Globus pallidus (tissue), 1 donor: ENCODE results near the gene RBM4B.
"Not testable (repeated sequence)": the region's sequence is repeated elsewhere in the genome, so short reads cannot be mapped to it uniquely, and the experiment has no call there.

Experiments used
- DNase-seq: peaks from one replicate; pipeline ENCODE4 v3.0.0-alpha.2; 2015; ENCODE audit warnings: low spot score

Gene RBM4B

DNA sequence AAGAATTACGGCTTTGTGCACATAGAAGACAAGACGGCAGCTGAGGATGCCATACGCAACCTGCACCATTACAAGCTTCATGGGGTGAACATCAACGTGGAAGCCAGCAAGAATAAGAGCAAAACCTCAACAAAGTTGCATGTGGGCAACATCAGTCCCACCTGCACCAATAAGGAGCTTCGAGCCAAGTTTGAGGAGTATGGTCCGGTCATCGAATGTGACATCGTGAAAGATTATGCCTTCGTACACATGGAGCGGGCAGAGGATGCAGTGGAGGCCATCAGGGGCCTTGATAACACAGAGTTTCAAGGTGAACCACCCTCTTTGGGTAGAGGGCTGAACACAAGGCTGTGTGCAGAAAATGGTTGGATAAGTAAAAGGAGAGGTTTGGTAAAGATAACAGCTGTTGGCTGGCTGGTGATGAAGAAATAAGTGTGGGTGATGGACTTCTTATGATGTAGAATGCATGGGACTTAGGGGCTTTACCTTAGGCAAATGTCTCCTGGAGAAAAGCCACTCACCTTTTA is 37.8 kb downstream of the RBM4B start:
- DNase-seq, result not testable (repeated sequence)

DNA sequence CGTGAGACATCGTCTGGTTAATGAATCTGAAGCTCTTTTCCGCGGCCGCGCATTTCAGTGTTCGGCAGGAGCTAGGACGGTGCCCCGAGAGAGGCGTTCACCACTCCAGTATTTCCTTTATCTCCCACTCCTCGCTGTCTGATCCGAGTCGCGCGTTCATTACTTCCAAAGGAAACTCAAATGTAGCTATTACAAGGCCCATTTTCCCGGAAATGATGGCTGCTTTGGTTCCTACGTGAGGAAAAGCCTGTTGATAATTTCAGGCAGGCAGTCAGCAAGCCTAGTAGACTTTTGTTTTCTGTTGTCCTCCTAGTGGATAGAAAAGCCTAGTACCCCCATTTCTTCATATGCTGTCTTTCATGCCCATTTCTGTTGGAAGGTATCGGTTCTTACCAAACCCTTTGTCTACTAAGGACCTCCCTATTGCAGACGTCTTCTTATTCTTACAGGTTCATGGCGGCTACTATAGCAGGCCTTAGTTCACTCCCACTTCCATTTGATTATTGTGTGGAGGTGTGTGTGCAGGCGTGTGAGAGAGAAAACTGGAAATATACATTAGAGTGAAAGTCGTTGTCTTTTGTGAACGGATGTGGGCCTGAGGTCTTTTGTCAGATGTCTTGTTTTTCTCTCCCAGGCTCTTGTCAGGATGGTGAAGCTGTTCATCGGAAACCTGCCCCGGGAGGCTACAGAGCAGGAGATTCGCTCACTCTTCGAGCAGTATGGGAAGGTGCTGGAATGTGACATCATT is 38.4 kb downstream of the RBM4B start:
- peak; percentile 35 for DNase-seq

DNA sequence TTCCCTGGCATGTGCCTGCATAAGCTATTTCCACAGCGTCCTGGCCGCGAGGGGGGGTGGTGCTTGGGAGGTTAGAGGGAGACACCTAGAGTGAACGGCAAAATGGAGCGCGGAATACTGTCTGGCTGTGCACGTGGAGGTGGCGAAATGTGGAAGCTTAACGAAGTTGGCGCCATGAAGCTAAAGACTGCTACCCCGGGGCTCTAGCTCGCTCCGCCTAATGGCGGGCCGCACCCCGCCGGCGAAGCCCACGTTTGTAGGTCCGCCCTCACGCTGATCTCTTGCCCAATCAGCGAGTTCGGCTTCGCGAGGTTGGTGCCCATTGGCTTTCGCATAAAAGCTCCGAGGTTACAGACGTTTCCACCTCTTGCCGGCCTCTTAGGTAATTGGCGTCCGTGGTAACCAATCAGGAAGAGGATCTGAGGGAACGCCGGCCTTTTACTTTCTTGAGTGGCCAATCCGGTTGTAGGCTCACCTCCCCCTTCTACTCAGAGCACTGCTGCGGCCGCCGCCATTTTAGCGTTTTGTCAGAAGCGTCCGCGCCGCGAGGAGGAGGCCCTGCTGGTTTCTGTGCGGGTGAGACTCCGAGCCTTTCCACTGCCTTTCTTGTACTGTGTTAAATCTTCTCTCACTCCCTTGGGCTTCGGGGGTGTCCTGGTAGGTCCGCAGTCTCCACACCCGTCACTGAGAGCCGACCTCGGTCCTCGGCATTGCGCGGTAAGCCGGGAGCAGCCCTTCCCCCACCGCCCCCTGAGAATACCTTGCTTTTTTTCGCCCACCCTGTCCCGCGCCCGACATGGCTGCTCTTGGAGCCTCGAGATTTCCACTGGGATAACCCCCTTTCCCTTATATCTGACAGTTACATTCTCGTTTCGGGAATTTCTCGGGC is 39.3 kb downstream of the RBM4B start, which contains the start of gene RBM4:
TSS of gene RBM4 (plus strand) at position 527 of the 889 bp plus-strand sequence. CDS start 1,009 bp downstream, outside the sequence.
- DNase-seq, result peak; percentile 100

DNA sequence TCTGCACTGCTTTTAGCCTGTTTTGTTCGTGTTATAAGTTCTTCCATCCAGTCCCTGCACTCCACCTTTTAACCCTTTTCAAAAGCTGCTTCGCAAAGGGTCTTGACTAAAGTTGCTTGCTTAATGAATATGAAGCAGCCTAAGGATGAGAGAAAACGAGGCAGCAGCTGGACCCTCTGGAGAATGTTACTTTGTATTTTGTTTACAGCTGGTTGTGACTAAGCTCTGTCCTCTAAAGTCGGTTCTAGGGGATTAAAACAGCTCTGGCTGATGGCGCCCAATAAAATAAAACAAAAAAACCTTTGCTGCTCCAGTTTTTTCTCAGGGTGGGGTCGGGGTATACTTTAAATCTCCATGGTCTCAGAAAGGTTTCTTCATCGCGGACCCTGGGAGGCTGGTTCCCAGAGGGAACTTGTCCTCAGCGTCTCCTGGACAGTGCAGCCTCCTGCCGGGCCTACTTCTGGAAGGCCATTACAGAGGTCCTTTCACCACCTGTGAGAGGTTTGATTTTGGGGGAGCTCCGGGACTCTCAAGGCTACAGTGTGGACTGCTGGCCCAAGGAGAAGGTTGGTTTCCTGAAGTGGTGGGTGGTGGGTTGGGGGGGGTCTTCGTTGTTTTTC is 40.0 kb downstream of the RBM4B start:
- no peak for DNase-seq

DNA sequence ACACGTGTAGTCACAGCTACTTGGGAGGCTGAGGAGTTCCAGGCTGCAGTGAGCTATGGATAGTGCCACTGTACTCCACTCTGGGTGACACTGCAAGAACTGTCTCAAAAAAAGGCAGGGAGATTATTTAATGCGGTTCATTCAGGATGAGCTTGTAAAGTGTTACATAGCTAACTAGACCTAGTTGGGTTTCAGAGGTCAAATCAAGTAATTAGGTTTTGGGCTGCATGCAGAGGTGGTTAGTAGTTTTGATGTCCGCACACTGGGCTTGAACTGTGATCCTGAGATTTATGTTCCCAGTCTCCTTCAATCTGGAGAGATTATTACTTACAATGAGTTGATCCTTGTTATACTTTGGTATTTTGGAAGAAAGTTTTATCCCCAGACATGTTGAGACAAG is 41.3 kb downstream of the RBM4B start:
- DNase-seq, result no peak

DNA sequence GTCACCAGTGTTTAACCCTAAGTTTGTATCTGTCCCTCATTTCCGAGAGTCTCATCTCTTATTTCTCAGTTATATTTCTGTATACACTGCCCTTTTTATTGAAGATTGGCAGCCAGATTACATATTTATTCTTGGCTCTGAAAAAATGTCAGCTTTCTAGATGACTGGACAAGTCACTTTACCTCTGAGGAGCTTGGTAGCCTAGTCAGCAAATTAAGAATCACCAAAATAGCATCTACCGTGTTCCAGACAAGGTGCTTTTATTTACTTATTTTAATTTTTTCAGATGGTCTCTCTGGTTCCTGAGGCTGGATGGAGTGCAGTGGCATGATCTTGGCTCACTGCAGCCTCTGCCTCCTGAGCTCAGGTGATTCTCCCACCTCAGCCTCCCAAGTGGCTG is 44.7 kb downstream of the RBM4B start:
- no peak for DNase-seq

DNA sequence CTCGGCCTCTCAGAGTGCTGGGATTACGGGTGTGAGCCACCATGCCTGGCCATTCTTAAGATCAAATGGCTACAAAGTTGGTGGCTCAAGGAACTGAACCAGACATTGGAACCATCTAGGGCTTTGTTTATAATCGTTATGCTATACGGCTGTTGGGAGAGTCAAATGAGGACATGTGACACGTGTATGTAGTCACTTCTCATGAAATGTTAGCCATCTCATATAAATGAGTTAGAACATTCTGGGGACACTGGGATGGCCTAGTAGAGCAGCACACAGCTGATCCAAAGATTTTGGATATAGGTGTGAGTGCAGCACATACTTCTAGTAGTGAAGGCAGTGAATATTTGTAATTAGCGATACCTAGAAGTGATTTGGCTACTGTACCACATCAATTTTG is 45.8 kb downstream of the RBM4B start:
- DNase-seq, result no peak

DNA sequence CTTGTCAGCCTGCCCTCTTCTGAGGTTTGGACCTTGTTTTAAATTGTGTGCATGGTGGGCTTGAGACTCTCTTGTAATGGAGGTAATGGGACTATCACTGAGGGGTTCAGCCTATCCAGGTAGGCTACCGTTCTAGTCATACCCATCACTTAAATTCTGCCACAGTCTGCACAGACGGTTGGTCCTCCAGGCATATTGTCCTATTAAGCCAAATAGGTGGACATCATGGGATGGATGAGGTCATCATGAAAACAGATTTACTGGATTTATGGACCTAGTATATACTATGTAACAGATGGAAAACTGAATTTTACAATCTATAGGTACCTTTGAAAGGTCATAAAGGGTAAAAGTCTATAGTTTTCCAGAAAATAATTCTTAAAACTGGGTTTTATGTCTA is 48.3 kb downstream of the RBM4B start:
- DNase-seq, result no peak

DNA sequence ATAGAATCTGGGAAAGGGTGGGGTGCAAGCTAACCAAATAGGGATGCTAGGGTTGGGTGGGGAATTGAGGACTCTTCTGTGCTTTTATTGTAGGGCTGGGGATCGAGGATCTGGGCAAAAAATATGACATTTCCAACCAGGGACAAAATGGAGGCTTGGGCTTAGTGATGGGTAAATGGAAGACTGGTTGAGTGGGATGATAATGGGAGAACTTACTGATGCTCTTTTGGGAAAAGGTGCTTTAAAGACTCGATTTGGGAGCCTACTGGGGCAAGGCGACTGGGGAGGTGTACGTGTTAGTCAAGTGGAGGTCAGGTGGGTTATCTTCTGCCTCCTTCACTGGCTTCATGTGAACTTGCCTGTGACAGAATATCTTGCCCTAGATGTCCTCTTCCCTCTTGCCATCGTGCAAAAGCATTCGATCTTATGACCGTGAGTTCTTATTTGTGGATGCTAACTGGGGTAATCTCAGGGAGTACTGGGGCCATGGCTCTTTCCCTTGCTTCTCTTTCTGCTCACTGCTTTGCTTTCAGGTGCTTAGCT is 49.6 kb downstream of the RBM4B start:
- DNase-seq, result no peak

DNA sequence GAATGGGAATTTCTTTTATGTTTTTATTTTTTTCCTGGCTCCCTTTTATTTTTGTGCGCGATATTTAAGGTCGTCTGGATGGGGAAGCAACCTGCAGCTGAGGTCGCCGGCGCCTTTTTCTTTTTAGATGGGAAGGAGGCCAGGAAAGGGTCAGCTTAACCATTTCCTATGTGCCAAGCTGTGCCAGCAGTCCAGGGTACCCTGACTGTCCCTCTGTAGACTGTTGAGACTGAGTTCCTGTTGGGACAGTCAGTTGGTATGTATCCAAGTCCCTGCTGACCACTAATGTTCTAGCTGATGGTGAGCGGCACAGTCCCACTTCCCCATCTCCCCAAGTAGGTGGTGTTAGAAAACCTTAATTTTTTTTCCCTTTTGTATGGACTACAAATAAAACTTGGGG is 50.8 kb downstream of the RBM4B start:
- peak; percentile 24 for DNase-seq

DNA sequence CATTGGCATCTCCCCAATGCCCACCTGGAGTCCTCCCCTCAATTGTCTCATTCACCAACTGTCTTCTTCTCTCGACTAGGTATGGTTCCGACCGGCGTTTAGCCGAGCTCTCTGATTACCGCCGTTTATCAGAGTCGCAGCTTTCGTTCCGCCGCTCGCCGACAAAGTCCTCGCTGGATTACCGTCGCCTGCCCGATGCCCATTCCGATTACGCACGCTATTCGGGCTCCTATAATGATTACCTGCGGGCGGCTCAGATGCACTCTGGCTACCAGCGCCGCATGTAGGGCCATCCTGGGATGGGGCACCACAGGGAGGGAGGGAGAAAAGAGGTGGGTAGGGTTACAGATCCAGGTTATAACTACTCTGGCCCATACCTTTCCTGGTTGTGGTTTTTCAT is 51.3 kb downstream of the RBM4B start:
- no peak for DNase-seq

DNA sequence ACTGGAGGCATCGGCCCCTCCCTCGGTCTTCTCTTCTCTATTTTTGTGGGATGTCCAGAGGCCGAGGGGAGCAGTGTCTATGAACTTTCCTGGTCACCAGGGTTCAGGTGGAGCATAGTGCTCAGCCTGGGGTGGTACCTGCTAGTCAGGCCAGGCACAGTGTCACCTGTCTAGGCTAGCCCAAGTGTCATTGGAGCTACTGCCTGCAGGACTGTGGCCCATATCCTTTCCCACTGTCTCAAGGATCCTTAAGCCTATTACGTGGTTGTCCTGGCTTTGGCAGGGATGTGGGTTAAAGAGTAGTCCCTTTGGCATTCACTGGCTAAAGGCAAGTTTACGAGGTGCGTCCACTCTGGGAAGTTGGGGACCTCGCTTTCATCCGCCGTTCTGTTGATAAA is 51.9 kb downstream of the RBM4B start:
- no peak for DNase-seq

DNA sequence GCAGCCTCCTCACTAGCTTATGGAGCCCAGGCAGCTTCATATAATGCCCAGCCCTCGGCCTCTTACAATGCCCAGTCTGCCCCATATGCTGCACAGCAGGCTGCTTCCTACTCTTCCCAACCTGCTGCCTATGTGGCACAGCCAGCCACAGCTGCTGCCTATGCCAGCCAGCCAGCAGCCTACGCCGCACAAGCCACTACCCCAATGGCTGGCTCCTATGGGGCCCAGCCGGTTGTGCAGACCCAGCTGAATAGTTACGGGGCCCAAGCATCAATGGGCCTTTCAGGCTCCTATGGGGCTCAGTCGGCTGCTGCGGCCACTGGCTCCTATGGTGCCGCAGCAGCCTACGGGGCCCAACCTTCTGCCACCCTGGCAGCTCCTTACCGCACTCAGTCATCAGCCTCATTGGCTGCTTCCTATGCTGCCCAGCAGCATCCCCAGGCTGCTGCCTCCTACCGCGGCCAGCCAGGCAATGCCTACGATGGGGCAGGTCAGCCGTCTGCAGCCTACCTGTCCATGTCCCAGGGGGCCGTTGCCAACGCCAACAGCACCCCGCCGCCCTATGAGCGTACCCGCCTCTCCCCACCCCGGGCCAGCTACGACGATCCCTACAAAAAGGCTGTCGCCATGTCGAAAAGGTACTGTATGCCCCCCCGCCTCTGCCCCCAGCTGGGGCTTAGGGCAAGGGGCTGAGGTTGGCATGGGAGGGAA is 52.5 kb downstream of the RBM4B start:
- DNase-seq, result no peak

DNA sequence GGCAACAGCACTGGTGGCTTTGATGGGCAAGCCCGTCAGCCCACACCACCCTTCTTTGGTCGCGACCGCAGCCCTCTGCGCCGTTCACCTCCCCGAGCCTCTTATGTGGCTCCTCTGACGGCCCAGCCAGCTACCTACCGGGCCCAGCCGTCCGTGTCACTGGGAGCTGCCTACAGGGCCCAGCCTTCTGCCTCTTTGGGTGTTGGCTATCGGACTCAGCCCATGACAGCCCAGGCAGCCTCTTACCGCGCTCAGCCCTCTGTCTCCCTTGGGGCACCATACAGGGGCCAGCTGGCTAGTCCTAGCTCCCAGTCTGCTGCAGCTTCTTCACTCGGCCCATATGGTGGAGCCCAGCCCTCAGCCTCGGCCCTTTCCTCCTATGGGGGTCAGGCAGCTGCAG is 53.2 kb downstream of the RBM4B start:
- DNase-seq, result no peak

DNA sequence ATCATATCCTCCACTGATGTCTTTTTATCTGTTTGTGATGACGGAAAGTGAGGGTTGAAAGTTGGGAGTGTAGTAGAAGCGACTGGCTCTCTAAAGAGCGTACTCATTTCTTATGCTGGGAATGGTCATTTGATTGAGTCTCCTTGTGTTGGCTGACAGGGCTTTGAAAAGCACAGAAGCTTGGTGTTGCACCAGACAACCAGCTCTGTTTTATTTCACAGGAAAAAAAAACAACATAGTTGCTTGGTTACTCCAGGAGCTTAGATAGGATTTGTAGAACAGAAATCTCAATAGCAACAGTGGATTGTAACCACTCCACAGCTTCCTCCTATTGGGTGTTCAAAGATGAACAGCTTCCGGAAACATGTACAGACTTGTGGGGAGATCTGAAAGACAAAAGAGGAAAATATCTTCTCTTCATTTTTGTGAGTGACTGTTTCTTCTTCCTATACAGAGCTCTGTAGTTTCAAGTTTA is 58.6 kb downstream of the RBM4B start:
- no peak for DNase-seq

DNA sequence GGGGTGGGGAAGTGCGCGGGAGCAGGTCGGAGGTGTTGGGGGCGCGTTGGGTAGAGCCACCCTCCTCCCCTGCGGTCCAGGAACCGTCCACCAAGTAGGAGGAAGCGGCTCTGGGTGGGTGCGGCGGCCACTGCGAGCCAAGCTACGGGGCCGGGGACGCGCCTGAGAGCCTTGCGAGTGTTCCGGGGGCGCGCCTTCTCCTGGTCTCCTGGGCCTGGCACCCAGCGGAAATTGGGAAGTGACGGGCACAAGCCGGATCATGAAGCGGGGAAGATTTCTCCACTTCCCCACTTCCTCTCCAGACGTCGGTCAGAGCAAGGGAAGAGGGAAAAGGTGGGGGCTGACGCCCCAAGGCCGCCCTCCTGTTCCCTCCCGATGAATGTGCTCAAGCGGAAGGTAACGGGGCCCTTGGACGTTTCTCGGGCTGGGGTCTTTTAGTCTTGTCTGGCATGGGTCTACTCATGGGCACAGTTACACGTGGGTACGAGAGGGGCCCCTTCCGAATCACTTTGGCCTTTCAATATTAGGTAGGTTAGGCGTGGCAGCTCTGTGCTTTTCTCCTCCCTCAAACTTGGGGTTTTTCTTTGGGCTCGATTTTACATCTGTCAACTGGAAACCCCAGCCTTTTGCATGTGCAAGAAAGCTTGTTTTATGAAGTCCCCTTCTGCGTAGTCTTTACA is 60.4 kb downstream of the RBM4B start:
- no peak for DNase-seq

DNA sequence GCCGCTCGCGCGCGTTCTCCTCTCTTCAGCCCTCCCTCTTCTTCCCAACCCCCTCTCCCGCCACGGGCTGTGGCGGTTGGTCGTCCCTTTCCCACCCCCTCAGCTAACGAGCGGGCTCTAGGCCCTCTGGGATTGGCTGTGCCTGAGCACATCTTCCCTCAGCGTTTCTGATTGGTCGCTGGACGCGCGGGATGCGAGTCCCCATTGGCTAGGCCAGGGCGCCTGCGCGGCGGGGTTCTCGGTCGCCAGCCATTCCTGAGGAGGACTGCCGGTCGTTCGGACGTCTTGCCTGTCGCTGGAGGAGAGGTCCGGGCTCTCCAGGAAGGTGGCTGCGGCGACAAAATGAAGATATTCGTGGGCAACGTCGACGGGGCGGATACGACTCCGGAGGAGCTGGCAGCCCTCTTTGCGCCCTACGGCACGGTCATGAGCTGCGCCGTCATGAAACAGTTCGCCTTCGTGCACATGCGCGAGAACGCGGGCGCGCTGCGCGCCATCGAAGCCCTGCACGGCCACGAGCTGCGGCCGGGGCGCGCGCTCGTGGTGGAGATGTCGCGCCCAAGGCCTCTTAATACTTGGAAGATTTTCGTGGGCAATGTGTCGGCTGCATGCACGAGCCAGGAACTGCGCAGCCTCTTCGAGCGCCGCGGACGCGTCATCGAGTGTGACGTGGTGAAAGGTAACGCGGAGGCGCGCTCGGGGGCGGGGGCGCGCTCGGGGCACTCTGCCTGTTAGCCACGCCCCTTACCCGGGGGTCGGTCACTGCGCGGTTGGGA is 61.1 kb downstream of the RBM4B start, which contains the start of gene RBM14:
TSS of gene RBM14 (plus strand) at position 252 of the 776 bp plus-strand sequence. CDS start at position 343, 91 bp downstream.
- peak; percentile 99 for DNase-seq
